OCI-LY7 (cell line): Measurements from ENCODE around the gene PODXL. TPM values are rescaled to one million over a fixed set of nuclear protein-coding genes. Genes with fewer than 3 reads are reported as not detected.

ENCODE experiments used
- BruUV-seq: library from RNA; stranded (reverse); fragments of 400-500 nt; replicated peaks from 2 replicates; lab custom pipeline; 2021; lab: Mats Ljungman, UMichigan
- CTCF ChIA-PET: fragments of 300-600 bp; sonication (Branson Sonifier 250); formaldehyde crosslinking; loops from one replicate; lab custom pipeline; 2022; ENCODE audit warnings: antibody characterized with exemption; ENCODE audit not compliant: unreplicated experiment; lab: Charles Lee
- POLR2A ChIA-PET: fragments of 300-600 bp; sonication (Branson Sonifier 250); formaldehyde crosslinking; loops from one replicate; lab custom pipeline; 2022; ENCODE audit warnings: antibody characterized with exemption; lab: Charles Lee
- DNase-seq: peaks from one replicate; pipeline ENCODE4 v3.0.0-alpha.2; 2015; ENCODE audit warnings: low spot score
- H2AFZ ChIP-seq: fragments of 200-600 bp; sonication (generic), shearing (Covaris generic); 2 replicates; pipeline ENCODE4 v1.6.1; 2014; ENCODE audit warnings: mild to moderate bottlenecking, antibody characterized with exemption, low read length, moderate library complexity
- H3K27ac ChIP-seq: fragments of 200-600 bp; sonication (generic); 2 replicates; pipeline ENCODE4 v1.5.1; 2014; ENCODE audit warnings: mixed run types, low read depth, mild to moderate bottlenecking, moderate library complexity, low read length, inconsistent platforms; ENCODE audit not compliant: poor library complexity, severe bottlenecking
- H3K36me3 ChIP-seq: fragments of 200-600 bp; sonication (generic); 2 replicates; pipeline ENCODE4 v1.6.1; 2014; ENCODE audit warnings: mild to moderate bottlenecking, antibody characterized with exemption, low read length, moderate library complexity, mixed read lengths; ENCODE audit not compliant: insufficient read depth
- H3K4me1 ChIP-seq: fragments of 200-600 bp; sonication (generic); 2 replicates; pipeline ENCODE4 v1.5.1; 2014; ENCODE audit warnings: mild to moderate bottlenecking, low read length; ENCODE audit not compliant: insufficient read depth, poor library complexity, severe bottlenecking
- H3K4me2 ChIP-seq: fragments of 200-600 bp; sonication (generic); 2 replicates; pipeline ENCODE4 v1.6.1; 2014; ENCODE audit warnings: mild to moderate bottlenecking, low read length
- H3K4me3 ChIP-seq: fragments of 200-600 bp; sonication (generic); 2 replicates; pipeline ENCODE4 v1.5.1; 2014; ENCODE audit warnings: mild to moderate bottlenecking, low read depth, low read length; ENCODE audit not compliant: poor library complexity, severe bottlenecking
- H3K79me2 ChIP-seq: fragments of 200-600 bp; sonication (generic); 2 replicates; pipeline ENCODE4 v1.6.1; 2016; ENCODE audit warnings: low read depth, mild to moderate bottlenecking, low read length, moderate library complexity, mixed read lengths; ENCODE audit not compliant: insufficient read depth
- H3K9me2 ChIP-seq: fragments of 200-600 bp; sonication (generic); 2 replicates; pipeline ENCODE4 v1.6.1; 2016; ENCODE audit warnings: mild to moderate bottlenecking, low read length, mixed read lengths; ENCODE audit not compliant: insufficient read depth
- H3K9me3 ChIP-seq: fragments of 200-600 bp; sonication (generic); 2 replicates; pipeline ENCODE4 v1.6.1; 2014; ENCODE audit warnings: mild to moderate bottlenecking, mixed run types, low read length, mixed read lengths
- H4K20me1 ChIP-seq: fragments of 200-600 bp; sonication (generic); 2 replicates; pipeline ENCODE4 v1.6.1; 2014; ENCODE audit warnings: mild to moderate bottlenecking, antibody characterized with exemption, low read length, moderate library complexity, mixed read lengths; ENCODE audit not compliant: insufficient read depth
- EZH2phosphoT487 ChIP-seq: fragments of 200-600 bp; sonication (generic); IDR thresholded peaks from 2 replicates; pipeline ENCODE4 v1.6.1; 2018; ENCODE audit warnings: low read depth, borderline replicate concordance, mild to moderate bottlenecking, mixed run types, antibody characterized with exemption, low read length, moderate library complexity, mixed read lengths
- intact Hi-C: fragments of 100-400 bp; cut with micrococcal nuclease; formaldehyde crosslinking; loops from one replicate; pipeline ENCODE4 v1.10.0; 2022; ENCODE audit not compliant: unreplicated experiment
- total RNA-seq, 2 experiments: library from RNA; depleted of rRNA in 1 of 2; stranded (reverse); fragments of >200 nt in 1 of 2; shearing (Covaris generic) in 1 of 2; gene quantifications; 2 replicates each; pipeline ENCODE4 v1.2.3, GENCODE V29; 2014 to 2022
- TF ChIP-seq, protein P1 (sequence below): fragments of 200-600 bp; sonication (generic); conservative IDR thresholded peaks from 2 replicates; pipeline ENCODE4 v1.5.1; 2014; ENCODE audit warnings: mild to moderate bottlenecking, antibody characterized with exemption, low read length, moderate library complexity, mixed read lengths

PODXL gene
- total RNA-seq, 2 experiments from 2014 or later: 0.32 to 2.1 TPM

DNA sequence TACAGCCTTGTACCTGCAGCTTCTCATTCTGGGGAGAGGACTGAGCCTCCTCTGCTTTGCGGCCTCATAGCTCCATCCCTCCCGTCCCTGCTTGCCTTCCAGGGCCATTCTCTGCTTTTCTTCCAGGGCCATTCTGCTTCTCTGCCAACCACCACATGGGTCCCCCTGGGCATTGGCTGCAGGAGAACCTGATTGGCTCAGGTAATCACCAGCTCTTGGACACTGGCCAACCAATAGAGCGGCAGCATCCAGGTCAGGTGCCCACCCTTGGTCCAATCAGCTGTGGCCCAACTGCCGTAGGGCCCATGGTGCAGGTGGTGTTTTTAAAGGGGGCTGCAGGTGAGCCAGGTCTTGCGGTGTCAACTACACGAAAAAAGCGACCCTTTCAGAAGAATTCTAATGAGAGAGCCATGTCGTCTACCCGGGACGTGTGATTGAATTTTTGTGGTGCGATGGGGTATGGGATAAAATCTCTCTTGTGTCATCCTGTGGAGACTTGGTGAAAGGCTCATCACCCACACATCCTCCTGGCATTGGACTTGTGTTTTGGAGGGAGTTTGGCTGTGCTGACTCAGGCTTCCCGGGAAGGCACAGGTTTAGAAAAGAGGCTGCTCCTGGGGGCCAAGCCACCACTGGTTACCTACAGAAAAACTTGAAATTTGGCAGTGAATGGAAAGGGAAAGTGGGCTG is 46.0 kb upstream of the PODXL start:
- POLR2A ChIA-PET: no interaction called here
- no peak overlapping the region for H3K4me2 ChIP-seq
- H3K36me3 ChIP-seq: no peaks in the 10 kb centered on the region
- no peak overlapping the region for H3K27ac ChIP-seq
- no peaks in the 10 kb centered on the region for H3K9me3 ChIP-seq
- BruUV-seq: no TSS peak
- H3K9me2 ChIP-seq: no peaks in the 10 kb centered on the region
- no peaks in the 10 kb centered on the region for H4K20me1 ChIP-seq
- intact Hi-C loops: no loop called here
- no peaks in the 10 kb centered on the region for H3K4me1 ChIP-seq
- no peak for DNase-seq
- no peak overlapping the region for H2AFZ ChIP-seq
- H3K4me3 ChIP-seq: no peak overlapping the region
- CTCF ChIA-PET: no interaction called here
- H3K79me2 ChIP-seq: no peaks in the 10 kb centered on the region
- TF ChIP-seq, protein P1, sequence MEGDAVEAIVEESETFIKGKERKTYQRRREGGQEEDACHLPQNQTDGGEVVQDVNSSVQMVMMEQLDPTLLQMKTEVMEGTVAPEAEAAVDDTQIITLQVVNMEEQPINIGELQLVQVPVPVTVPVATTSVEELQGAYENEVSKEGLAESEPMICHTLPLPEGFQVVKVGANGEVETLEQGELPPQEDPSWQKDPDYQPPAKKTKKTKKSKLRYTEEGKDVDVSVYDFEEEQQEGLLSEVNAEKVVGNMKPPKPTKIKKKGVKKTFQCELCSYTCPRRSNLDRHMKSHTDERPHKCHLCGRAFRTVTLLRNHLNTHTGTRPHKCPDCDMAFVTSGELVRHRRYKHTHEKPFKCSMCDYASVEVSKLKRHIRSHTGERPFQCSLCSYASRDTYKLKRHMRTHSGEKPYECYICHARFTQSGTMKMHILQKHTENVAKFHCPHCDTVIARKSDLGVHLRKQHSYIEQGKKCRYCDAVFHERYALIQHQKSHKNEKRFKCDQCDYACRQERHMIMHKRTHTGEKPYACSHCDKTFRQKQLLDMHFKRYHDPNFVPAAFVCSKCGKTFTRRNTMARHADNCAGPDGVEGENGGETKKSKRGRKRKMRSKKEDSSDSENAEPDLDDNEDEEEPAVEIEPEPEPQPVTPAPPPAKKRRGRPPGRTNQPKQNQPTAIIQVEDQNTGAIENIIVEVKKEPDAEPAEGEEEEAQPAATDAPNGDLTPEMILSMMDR: no peak
- TF ChIP-seq EZH2phosphoT487: no peak

DNA sequence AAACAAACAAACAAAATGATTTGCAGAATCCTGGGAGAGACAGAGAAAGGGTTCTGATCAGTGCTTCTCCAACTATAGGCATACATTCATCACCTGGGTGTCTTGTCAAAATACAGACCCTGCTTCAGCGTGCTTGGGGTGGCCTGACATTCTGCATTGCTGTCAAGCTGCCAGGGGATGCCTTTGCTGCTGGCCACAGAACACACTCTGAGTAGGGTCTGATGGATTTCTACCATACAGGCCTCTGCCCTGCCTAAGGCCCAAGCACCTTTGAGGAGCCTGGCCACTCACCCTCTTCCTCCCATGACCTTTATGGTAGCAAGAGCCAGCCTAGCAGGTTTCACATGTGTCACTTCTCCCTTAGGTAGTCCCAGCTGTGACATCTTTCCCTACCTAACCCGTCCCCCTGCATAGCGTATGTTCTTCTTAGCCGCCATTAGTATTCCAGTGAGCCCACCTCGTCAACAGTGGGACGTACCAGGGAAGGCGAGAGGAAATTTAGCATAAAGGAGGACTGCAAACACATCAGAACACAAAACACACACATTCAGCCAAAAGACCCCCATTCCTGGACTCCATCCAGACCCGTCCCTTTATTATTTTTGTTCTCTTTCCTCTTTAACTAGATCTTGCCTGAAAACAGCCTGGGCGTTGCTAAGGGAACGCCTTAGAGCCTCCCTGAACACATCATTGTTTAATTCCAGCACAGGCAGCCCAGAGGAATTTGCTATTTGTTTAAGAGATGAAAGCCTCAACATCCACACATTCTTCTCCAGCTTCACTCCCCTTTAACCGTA is 43.9 kb upstream of the PODXL start:
- ChIA-PET CTCF (no interaction called here), POLR2A (no interaction called here)
- intact Hi-C loops: no loop called here
- no peaks in the 10 kb centered on the region for H3K79me2 ChIP-seq
- no TSS peak for BruUV-seq
- H3K4me2 ChIP-seq: no peak overlapping the region
- H2AFZ ChIP-seq: no peak overlapping the region
- no peak for DNase-seq
- H3K27ac ChIP-seq: no peak overlapping the region
- H3K4me3 ChIP-seq: no peak overlapping the region
- no peaks in the 10 kb centered on the region for H3K36me3 ChIP-seq
- H4K20me1 ChIP-seq: no peaks in the 10 kb centered on the region
- H3K9me3 ChIP-seq: no peaks in the 10 kb centered on the region
- H3K4me1 ChIP-seq: no peaks in the 10 kb centered on the region
- no peaks in the 10 kb centered on the region for H3K9me2 ChIP-seq
- TF ChIP-seq EZH2phosphoT487: no peak
- TF ChIP-seq, protein P1: no peak

DNA sequence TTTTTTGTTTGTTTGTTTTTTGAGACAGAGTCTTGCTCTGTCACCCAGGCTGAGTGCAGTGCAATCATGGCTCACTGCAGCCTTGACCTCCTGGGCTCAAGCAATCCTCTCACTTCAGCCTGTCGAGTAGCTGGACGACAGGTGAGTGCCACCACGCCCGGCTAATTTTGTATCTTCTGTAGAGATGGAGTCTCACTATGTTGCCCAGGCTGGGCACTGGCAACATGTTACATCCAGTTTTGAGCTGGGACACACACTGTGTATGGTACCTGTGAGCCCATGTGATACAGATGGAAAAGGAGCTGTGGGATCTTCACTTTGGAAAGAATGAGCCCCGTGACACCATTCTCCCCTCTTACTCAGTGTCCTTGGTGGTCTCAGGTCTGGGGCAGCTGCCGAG is 40.4 kb upstream of the PODXL start:
- ChIA-PET CTCF (no interaction called here), POLR2A (no interaction called here)
- no peak for TF ChIP-seq EZH2phosphoT487
- TF ChIP-seq, protein P1: no peak
- intact Hi-C loops: no loop called here
- no peaks in the 10 kb centered on the region for H3K79me2 ChIP-seq
- H3K9me2 ChIP-seq: no peaks in the 10 kb centered on the region
- H3K4me1 ChIP-seq: no peaks in the 10 kb centered on the region
- no peaks in the 10 kb centered on the region for H4K20me1 ChIP-seq
- no peak overlapping the region for H2AFZ ChIP-seq
- no peak overlapping the region for H3K4me2 ChIP-seq
- H3K9me3 ChIP-seq: no peaks in the 10 kb centered on the region
- DNase-seq: no peak
- no peak overlapping the region for H3K27ac ChIP-seq
- BruUV-seq: no TSS peak
- H3K4me3 ChIP-seq: no peak overlapping the region
- H3K36me3 ChIP-seq: no peaks in the 10 kb centered on the region
